Adipocyte (in vitro differentiated cells): ENCODE measurements around the gene GABRB1.
A peak's percentile ranks its signal among the peaks of the same experiment; 100 is the strongest.

Source experiments
- DNase-seq: peaks from one replicate; pipeline ENCODE4 v3.0.0-alpha.2; 2015; ENCODE audit warnings: low read depth
- H3K27me3 ChIP-seq: replicated peaks from 2 replicates; pipeline ENCODE4 v1.7.0; 2013; ENCODE audit warnings: mild to moderate bottlenecking, low read length, moderate library complexity; ENCODE audit not compliant: control insufficient read depth, insufficient read depth
- H3K36me3 ChIP-seq: 2 replicates; pipeline ENCODE4 v1.7.0; 2013; ENCODE audit warnings: low read length, mild to moderate bottlenecking, moderate library complexity; ENCODE audit not compliant: control insufficient read depth, insufficient read depth, severe bottlenecking
- H3K4me1 ChIP-seq: 2 replicates; pipeline ENCODE4 v1.7.0; 2013; ENCODE audit warnings: mild to moderate bottlenecking, low read length, moderate library complexity; ENCODE audit not compliant: control insufficient read depth, insufficient read depth
- H3K4me3 ChIP-seq: 2 replicates; pipeline ENCODE4 v1.7.0; 2013; ENCODE audit warnings: mild to moderate bottlenecking, low read length, moderate library complexity
- H3K9ac ChIP-seq: 2 replicates; pipeline ENCODE4 v1.7.0; 2013; ENCODE audit warnings: mild to moderate bottlenecking, low read length, moderate library complexity
- H3K9me3 ChIP-seq: 2 replicates; pipeline ENCODE4 v1.7.0; 2013; ENCODE audit warnings: mild to moderate bottlenecking, low read length, moderate library complexity; ENCODE audit not compliant: control insufficient read depth

Gene GABRB1

DNA sequence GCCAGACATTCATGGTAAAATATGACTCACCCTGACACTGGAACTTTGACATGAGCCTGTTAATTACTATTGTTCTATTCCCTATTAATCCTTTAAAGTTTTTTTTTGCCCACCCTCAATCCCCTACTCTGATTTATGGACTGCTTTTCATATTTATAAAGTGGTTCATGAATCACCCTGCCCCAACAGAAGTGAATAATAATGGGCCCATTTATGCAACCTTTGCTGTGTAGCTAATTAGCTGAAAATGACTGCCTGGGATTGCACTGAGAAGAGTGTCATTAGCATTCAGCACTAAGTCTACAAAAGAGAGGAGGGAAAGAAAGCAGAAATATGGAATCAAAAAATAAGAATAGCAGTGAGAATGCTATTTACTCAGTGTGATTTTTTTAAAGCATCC is 277.8 kb downstream of the GABRB1 start:
- DNase-seq = no peak
- peaks cover 3% of the 10 kb centered on the region for H3K27me3 ChIP-seq
- no peaks in the 10 kb centered on the region for H3K9me3 ChIP-seq
- H3K36me3 ChIP-seq = no peaks in the 10 kb centered on the region
- H3K9ac ChIP-seq = no peak overlapping the region
- no peak overlapping the region for H3K4me3 ChIP-seq
- H3K4me1 ChIP-seq = no peaks in the 10 kb centered on the region

DNA sequence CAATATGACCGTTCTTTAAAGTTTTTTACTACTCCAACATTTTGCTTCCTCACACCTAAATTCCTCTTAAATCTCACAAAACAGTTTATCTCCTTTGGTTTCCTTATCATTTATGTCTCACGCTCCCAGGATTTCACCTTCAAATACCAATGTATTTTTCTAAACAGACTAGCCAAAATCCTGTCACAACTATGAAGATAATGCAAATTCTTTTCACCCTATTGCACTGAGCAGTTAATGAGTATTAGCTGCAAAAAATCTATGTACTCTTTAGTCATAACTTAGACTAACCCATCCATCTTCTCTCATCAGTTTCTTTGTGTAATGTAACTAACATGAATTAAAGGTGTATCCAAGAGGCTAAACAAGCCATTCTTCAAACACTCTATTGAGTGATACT is 280.8 kb downstream of the GABRB1 start:
- Histone ChIP-seq H3K27me3 (peaks cover 3% of the 10 kb centered on the region), H3K36me3 (no peaks in the 10 kb centered on the region), H3K9me3 (no peaks in the 10 kb centered on the region), H3K4me1 (no peaks in the 10 kb centered on the region), H3K9ac (no peak overlapping the region), H3K4me3 (no peak overlapping the region)
- DNase-seq = no peak

DNA sequence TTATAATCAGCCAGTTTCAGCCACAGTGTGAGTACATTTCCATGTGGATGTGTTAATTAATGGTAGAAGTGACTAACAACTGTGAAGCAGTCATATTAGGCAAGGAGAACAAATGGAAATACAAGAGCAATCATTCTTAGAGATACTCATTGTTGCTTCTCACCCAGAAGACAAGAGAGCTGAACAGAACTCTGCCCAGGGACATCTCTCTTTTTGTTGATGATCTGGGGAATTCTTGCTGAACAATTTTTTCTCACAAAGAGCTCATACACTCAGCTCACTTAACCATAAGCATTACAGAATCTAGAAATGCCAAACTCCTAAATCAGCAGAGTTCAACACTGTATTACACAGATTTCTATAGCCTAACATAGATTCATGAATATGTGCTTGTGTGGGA is 282.0 kb downstream of the GABRB1 start:
- Histone ChIP-seq H3K4me1 (no peaks in the 10 kb centered on the region), H3K4me3 (no peak overlapping the region), H3K36me3 (no peaks in the 10 kb centered on the region), H3K9ac (no peak overlapping the region), H3K27me3 (peaks cover 3% of the 10 kb centered on the region), H3K9me3 (no peaks in the 10 kb centered on the region)
- no peak for DNase-seq

DNA sequence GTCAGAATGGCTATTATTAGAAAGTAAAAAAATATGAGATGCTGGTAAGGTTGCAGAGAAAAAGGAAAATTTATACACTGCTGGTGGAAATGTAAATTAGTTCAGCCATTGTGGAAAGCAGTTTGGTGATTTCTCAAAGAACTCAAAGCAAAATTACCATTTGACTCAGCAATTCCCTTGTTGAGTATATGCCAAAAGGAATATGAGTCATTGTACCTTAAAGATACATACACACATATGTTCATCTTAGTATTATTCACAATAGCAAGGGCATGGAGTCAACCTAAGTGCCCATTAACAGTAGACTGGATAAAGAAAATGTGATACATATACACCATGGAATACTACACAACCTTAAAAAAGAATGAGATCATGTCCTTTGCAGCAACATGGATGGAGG is 284.0 kb downstream of the GABRB1 start:
- H3K27me3 ChIP-seq = peaks cover 3% of the 10 kb centered on the region
- H3K9me3 ChIP-seq = no peaks in the 10 kb centered on the region
- no peak overlapping the region for H3K4me3 ChIP-seq
- H3K4me1 ChIP-seq = no peaks in the 10 kb centered on the region
- DNase-seq = peak; percentile 21
- H3K36me3 ChIP-seq = no peaks in the 10 kb centered on the region
- no peak overlapping the region for H3K9ac ChIP-seq

DNA sequence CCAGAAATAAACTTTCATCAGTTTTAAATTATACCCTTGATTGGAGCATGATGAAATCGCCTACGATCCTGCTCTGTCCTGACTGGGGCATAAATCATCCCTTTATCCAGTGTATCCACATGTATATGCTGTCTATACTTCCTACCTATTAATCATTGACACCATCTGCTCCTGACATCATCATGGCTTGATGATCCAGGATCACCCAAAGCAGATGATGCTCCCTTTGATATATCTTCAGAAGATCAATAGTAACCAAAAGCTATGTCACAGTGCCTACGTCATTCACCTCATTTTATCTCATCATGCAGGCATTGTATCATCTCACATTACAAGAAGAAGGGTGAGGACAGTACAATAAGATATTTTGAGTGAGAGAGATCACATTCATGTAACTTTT is 294.7 kb downstream of the GABRB1 start:
- Histone ChIP-seq H3K9ac (no peak overlapping the region), H3K4me1 (no peaks in the 10 kb centered on the region), H3K9me3 (no peaks in the 10 kb centered on the region), H3K27me3 (peaks cover 4% of the 10 kb centered on the region), H3K4me3 (no peak overlapping the region), H3K36me3 (no peaks in the 10 kb centered on the region)
- no peak for DNase-seq

DNA sequence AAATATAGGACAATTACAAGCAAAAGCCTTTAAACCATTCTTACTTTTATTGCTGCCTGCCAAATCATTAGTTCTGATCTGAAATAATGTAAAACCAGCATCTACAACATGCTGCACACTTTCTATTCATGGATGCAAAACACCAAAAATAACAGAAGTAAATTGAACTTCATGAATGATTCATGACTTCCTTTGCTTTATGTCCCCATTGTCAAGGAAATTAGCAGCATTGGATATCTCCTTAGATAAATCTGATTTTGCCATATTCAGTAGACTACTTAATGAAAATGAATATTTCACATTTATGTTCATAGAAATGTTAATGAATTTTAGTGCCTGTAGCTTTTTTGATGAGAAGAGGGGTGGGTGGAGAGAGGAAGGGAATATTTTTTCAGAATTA is 299.5 kb downstream of the GABRB1 start:
- Histone ChIP-seq H3K9me3 (no peaks in the 10 kb centered on the region), H3K36me3 (no peaks in the 10 kb centered on the region), H3K9ac (no peak overlapping the region), H3K4me1 (no peaks in the 10 kb centered on the region), H3K4me3 (no peak overlapping the region), H3K27me3 (no peaks in the 10 kb centered on the region)
- no peak for DNase-seq

DNA sequence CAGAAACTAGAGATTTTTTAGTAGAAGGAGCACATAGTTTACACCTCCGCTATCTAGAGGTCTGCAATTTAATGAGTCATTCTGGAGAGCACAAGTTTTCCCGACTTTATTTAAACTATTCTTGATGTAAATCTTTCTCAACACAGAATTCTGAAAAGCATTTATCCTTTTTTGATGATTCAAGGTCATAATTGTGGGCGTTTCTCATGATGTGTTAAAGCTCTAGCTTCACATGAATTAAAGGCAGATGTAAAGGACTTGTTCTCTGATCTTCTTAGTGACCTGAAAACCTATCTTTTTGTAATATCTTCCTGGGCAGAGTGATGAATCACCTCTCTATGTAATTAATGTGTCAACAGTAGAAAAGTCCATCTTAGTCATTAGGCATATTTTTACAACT is 303.3 kb downstream of the GABRB1 start:
- H3K9me3 ChIP-seq = no peaks in the 10 kb centered on the region
- H3K36me3 ChIP-seq = no peaks in the 10 kb centered on the region
- H3K27me3 ChIP-seq = no peaks in the 10 kb centered on the region
- H3K4me1 ChIP-seq = no peaks in the 10 kb centered on the region
- DNase-seq = peak; percentile 31
- no peak overlapping the region for H3K4me3 ChIP-seq
- H3K9ac ChIP-seq = no peak overlapping the region

DNA sequence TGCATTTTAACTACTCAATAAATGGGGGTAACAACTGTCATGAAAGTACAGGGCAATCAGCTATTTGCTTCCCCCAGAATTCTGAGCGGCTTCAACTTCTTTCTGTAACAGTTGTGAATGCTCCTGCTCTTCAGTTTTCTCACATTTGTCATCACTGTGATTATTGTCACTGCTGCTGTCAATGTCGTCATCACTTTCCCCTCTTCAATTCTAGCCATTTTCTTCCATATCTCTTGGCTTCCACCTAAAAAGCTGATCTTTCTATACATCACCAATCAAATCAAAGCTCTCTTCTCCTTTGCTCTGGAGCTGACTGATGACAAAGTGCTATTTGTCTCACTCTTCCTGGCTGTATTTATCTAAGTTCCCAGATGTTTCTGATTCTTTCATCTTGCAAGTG is 306.5 kb downstream of the GABRB1 start:
- Histone ChIP-seq H3K9ac (no peak overlapping the region), H3K36me3 (no peaks in the 10 kb centered on the region), H3K9me3 (no peaks in the 10 kb centered on the region), H3K27me3 (peaks cover 8% of the 10 kb centered on the region), H3K4me1 (no peaks in the 10 kb centered on the region), H3K4me3 (no peak overlapping the region)
- DNase-seq = no peak

DNA sequence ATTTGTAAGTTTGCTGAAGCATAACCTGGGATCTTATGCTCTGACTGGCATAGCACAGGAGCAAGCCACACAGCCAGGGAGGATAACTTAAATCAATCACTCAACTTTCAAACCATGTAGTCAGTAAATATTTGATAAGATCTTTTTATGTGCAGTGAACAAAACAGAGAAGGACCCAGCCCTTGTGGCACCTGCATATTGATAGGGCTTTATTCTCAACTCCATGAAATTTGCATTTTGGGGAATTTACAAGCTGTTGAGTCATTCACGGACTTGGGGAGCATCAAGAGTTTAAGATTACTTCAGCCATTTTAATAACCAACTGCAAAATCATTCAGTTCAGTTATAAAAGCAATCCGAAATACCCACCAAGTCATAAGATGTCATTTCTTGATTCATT is 309.5 kb downstream of the GABRB1 start:
- H3K36me3 ChIP-seq = no peaks in the 10 kb centered on the region
- H3K27me3 ChIP-seq = peaks cover 8% of the 10 kb centered on the region
- no peak for DNase-seq
- H3K9ac ChIP-seq = no peak overlapping the region
- no peaks in the 10 kb centered on the region for H3K9me3 ChIP-seq
- H3K4me1 ChIP-seq = no peaks in the 10 kb centered on the region
- H3K4me3 ChIP-seq = no peak overlapping the region

DNA sequence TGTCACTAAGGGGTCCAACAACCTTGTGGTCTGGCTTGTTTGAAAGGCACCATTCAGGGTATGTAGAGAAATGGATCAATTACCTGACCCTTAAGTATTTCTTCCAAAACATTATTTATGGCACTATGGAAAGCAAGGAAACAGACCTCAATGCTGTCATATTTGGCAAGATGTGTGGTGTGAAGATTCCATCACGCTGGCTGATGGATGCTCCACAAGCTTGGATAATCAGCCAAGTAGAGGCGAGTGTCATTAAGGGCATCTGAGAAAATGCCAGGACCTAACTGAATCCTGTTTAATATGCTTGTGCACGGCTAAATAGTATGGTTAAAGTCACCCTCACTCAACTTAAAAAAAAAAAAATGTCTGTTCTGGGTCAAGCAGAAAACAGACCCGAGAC is 311.4 kb downstream of the GABRB1 start:
- Histone ChIP-seq H3K9ac (no peak overlapping the region), H3K36me3 (no peaks in the 10 kb centered on the region), H3K4me3 (no peak overlapping the region), H3K9me3 (no peaks in the 10 kb centered on the region), H3K4me1 (no peaks in the 10 kb centered on the region), H3K27me3 (peaks cover 8% of the 10 kb centered on the region)
- no peak for DNase-seq

DNA sequence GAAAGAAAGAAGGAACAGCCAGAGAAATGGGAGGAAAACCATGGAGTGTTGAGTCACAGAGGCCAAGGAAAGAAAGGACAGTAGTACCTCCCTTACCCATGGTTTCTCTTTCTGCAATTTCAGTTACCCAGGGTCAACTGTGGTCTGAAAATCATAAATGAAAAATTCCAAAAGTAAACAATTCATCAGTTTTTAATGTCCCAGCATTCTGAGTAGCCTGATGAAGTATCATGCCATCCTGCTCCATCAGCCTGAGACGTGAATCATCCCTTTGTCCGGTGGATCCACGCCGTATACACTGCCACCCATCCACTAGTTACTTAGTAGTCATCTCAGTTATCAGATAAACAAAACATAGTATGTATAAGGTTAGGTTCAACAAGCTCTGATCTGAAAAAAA is 318.0 kb downstream of the GABRB1 start:
- Histone ChIP-seq H3K36me3 (no peaks in the 10 kb centered on the region), H3K9me3 (no peaks in the 10 kb centered on the region), H3K4me1 (no peaks in the 10 kb centered on the region), H3K4me3 (no peak overlapping the region), H3K9ac (no peak overlapping the region), H3K27me3 (no peaks in the 10 kb centered on the region)
- peak; percentile 36 for DNase-seq

DNA sequence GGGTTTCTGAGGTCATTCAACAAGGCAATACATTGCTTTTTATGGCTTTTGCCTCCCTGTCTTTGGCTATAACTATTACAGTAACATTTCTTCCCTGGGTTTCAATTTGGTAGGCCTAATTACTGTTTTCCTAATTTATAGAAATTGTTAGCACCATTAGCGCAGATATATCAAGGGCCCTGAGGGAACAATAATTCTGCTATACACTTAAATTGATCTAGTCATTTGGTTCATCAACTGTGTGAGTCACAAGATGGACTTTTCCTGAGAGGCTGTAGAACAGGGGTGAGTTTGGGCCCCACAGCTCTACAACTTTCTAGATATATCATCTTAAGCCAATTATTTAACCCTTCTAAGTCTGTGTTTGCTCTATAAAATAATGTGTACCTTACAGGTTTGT is 324.2 kb downstream of the GABRB1 start:
- no peak for DNase-seq
- no peak overlapping the region for H3K9ac ChIP-seq
- no peak overlapping the region for H3K4me3 ChIP-seq
- H3K9me3 ChIP-seq = no peaks in the 10 kb centered on the region
- peaks cover 6% of the 10 kb centered on the region for H3K27me3 ChIP-seq
- H3K4me1 ChIP-seq = no peaks in the 10 kb centered on the region
- H3K36me3 ChIP-seq = no peaks in the 10 kb centered on the region
